Suppressor macrophage treated with lipopolysaccharide for 4 hours (primary cell): ENCODE data around the gene ANKRD1.
"Not testable (repeated sequence)": the region's sequence is repeated elsewhere in the genome, so short reads cannot be mapped to it uniquely, and the experiment has no call there.

Experiments used
- DNase-seq: peaks from one replicate; pipeline ENCODE4 v3.0.0-alpha.2; 2020

The ANKRD1 gene

DNA sequence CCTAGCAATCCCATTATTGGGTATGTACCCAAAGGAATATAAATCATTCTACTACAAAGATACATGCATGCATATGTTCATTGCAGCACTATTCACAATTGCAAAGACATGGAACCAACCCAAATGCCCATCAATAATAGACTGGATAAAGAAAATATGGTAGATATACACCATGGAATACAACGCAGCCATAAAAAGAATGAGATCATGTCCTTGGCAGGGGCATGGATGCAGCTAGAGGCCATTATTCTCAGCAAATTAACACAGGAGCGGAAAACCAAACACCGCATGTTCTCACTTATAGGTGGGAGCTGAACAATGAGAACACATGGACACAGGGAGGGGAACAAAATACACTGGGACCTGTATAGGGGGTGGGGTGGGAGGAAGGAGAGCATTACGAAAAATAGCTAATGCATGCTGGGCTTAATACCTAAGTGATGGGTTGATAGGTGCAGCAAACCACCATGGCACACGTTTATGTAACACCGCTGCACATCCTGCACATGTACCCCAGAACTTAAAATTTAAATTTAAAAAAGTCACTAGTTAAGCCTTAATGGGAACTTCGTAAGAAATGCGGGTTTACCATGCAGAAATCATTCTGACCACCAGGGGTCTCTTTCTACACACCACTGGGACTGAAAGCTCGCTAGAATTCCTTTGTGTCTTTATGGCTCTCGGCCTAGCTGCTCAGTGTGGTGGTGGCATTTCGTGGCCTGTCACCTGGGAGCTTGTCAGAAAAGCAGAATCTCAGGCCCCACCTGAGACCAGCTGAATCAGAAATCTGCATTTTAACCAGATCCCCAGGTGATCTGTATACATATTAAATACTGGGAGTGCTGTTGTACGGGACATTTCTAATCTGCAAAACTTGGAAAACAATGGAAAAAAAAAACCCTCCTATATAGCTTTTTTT is 9.5 kb downstream of the ANKRD1 start:
- peak; percentile 80 for DNase-seq

DNA sequence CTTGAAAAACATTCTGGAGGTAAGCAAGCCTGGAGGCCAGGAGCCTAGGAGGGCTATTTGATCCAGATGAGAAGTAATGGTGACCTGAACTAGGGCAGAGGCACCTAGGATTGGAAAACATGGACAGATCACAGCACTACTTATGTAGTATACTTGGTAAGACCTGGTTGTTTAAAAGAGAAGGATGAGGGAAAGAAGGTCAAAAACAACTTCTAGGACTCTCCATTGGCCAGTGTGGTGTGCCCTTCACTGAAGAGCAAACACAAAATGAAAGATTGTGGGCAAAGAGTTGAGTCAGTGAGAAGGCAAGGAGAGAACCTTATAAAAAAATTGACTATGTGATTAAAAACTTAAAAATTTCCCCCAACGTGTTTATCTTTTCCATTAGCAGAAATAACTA is 14.3 kb downstream of the ANKRD1 start:
- DNase-seq = no peak

DNA sequence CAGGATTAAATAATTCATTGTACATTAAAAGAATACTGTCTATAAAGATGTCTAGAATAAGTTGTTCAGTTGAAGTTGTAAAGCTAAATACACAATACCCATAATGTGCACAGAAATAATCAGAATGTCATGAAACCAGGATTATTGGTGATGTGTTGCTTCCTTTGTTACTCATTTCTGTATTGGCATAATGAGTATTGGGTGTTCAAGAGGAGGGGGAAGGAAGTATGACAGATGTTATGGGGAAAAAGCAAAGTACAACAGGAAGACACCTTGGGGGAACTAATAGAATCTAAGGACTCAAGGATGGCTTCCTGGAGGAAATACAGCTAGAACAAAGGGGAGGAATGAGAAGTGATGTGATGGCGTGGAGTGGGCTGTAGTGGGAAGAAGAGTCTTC is 15.0 kb downstream of the ANKRD1 start:
- no peak for DNase-seq

DNA sequence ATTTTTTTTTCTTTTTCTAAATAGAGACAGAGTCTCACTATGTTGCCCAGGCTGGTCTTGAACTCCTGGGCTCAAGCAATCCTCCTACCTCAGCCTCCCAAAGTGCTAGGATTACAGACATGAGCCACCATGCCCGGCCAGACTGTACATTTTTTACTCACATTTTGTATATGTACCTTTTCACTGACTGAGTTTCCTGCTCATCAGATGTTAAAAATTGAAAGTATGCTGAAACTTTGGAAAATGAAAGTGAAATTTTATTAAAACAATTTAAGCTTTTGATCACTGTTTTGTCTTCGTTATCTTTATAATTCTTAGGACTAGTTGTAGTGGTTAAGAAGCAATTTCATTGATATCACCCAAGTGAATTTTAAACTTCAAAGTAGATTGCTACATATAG is 24.0 kb downstream of the ANKRD1 start:
- DNase-seq = not testable (repeated sequence)

DNA sequence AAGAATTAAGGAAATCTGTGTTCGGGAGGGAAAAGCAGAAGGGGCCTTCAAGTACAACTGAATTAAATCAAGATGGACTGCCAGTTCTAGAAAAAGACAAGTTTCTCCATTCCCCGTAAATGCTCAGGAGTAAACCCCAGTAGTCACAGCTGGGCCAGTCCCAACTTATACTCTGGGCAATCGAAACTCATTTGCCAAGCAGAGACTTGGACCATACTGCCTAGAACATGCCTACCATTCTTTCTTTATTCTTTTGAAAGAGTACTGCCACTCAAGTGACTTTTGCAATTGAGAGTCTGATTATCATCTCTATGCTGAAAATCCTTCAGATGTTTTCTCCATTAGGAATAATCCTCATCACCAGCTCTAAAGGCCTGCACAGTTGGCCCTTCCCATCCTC is 27.7 kb downstream of the ANKRD1 start:
- no peak for DNase-seq

DNA sequence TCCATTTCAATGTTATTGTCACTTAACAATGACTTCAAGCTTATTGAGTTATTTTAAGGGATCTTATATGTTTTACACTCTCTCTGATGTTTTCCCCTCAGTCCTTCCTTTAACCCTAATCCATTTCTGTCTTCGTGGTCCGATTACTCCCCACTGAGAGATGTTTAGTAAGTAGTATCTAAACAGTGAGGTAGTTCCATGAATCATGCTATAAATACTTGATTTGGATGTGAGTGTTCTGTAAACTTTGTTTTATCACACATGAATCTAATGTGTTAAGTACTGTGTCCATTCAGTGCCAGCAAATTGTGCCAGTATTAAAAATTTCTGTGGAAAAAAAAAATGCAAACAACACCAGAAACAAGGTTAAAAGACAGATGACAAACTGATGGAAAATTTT is 30.5 kb downstream of the ANKRD1 start:
- DNase-seq = no peak

DNA sequence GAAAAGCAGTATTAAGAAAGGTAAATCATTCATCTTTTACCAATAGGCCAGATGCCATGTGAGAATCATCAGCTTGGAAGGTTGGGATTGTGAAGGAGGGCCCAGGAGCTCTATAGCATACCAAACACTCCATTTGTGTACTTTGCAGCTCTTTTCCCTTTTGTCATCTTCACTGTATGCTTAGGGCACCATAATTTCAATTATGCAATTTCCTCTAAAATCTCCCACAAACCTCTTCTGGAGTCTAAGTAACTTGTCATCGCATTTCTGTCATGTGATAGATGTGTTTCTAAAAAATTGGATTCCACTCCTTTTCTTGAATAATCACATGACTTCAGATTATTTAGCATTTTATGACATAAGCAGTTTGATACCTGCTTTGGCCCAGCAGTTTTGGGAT is 31.3 kb downstream of the ANKRD1 start:
- DNase-seq = peak; percentile 15

DNA sequence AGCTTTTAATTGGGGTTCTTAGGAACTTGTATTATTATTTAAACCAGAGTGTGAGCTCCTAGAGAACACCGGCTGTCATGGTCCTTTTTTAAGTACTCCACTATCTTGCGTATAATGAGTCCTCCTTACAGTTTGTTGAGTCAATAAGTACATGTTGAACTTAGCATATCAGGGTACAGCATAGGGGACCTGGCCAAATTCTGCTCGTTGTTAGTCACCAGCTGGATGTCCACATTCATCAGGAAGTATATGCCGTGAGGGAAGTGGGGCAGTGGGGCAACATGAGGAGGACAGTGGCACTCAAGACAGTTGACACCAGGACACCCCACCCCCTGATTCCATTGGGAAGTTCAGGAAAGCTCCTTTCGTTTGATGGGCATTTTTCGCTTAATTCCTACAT is 32.5 kb downstream of the ANKRD1 start:
- no peak for DNase-seq

DNA sequence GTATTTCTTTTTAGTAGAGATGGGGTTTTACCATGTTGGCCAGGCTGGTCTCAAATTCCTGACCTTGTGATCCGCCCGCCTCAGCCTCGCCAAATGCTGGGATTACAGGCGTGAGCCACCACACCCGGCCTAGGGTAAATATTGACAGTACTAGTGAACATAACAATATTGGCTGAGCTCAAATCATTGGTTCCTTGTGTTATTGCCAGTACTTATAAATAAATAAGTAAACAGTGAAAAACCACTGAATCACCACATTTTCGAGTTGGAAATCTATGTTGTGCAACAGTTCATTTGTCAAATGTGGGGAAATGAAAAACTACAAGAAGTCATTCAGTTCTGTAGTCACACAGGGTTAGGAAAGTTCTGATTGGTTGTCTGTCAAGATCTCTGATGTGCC is 33.3 kb downstream of the ANKRD1 start:
- DNase-seq = no peak

DNA sequence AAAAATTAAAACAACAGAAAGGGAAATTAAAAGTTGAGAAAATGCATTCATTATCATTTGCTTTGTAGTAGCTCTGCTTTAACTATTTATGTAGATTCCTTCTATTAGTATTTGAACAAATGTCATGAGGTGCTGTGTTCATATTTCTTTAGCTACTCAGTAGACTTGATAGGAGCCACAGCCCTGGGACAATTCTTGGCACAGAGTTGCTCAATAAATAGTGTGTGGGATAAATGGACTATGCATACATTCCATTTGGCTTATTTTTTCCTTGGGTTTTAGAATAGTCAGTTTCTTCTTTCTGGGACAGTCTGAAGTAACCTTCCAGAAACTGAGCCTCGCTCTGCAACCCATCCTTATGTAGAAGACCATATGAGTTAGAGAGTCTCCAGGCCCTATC is 35.7 kb downstream of the ANKRD1 start:
- DNase-seq = no peak

DNA sequence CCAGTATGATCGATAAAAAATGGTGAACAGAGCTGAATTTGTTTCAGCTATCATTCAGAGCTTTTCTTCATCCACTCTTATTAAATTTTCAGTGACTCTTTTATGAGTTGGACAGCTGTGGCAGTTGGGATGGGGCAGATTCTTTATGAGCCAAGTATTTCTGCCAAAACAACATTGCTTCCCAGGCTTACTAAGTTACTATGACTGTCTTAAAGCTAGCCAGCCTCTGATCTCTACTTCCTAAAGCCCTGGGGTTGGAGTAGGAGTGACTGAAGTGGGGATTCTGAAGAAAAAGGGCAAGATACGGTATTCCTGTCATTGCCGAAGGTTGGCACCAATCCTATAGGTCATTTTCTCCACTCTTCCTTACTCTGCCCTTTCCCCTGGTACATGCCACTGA is 36.5 kb downstream of the ANKRD1 start:
- DNase-seq = no peak

DNA sequence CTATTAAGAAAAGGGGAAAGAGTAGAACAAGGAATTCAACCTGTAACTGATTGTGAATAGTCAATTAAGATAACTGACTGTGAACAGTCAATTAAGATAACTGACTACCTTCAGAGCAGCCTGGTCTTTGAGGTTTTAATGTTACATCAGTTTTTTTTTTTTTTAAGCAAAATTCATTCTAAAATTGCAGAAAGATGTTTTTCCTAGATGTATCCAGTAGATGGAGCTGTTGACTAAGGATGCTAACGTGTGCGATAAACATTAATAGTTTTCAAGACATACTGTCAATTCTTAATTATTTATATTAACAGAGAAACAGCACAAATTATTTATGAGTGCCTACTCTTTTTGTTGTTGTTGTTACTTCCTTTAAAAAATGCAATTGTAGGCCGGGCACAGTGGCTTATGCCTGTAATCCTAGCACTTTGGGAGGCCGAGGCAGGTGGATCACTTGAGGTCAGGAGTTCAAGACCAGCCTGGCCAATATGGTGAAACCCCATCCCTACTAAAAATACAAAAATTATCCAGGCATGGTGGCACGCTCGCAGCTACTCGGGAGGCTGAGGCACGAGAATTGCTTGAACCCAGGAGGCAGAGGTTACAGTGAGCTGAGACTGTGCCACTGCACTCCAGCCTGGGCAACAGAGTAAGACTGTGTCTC is 40.7 kb downstream of the ANKRD1 start:
- peak; percentile 53 for DNase-seq

DNA sequence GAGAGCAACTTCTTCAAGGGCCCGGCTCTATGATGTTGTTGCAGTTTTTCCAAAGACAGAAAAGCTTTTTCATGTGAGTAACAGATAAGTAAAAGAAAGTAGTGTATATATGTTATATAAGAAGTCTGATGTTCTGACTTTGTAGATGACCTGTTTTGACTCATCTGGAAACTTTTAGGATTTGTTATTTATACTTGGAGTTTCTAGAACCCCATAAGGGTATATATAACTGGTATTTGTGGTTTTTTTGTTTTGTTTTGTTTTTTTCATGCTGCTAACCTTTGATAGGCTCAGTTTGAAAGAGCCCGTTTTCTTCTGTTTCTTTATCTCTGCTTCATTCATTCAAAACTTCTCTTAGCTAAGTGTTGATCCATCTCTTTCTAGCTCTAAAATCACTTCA is 41.8 kb downstream of the ANKRD1 start:
- no peak for DNase-seq

DNA sequence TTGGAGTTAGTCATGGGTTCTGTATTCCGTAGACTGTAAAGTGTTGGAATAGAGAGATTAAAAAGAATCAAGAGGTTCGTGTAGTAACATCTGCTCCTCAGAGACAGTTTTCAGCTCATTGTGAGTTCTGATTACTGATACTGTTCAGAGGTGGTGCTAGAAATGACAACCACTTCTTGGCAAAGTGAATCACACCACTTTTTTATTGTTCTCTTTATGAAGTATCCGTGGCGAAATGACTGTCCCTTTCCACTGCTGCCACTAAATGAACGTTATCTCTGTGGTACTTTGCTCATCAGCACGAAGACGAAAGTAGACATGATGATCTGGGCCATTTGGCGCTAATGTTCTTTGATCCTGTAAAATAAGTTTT is 48.3 kb downstream of the ANKRD1 start:
- DNase-seq = no peak

DNA sequence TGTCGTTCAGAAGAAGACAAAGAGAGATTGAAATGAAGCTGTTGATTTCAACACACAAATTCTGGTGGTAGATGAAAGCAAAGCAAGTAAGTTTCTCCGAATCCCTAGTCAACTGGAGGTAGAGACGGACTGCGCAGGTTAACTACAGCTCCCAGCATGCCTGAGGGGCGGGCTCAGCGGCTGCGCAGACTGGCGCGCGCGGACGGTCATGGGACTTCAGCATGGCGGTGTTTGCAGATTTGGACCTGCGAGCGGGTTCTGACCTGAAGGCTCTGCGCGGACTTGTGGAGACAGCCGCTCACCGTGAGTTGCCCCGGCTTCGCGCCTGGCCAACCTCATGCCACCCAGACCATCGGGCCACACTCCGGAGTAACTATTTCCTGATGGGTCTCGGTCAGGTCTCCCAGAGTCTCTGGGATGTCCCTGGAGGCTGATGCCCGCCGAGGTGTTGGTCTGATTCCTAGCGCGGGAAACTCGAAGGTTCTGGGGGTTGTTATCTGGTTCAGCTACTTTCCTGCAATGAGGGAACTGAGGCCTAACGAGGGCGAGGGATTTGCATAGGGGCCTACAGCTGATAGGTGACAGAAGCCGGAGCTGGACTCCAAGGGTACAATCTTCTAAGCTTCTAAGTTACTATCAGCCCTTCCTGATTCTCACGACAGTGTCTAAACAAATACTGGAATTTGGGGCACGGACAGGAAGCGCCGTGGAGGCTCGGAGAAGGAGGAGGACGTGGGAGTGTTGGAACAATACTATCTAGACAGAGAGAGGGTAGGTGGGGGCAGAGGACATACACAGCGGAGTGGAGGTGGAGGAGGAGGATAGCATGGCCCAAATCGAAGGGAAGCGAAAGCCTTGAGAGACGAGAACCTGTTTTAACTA is 48.9 kb downstream of the ANKRD1 start, which contains the start of gene RPP30:
Gene RPP30, plus strand, starts transcription at position 209 of the 882 bp plus-strand sequence. Its CDS starts 13 bp downstream, at position 222.
- peak; percentile 80 for DNase-seq

DNA sequence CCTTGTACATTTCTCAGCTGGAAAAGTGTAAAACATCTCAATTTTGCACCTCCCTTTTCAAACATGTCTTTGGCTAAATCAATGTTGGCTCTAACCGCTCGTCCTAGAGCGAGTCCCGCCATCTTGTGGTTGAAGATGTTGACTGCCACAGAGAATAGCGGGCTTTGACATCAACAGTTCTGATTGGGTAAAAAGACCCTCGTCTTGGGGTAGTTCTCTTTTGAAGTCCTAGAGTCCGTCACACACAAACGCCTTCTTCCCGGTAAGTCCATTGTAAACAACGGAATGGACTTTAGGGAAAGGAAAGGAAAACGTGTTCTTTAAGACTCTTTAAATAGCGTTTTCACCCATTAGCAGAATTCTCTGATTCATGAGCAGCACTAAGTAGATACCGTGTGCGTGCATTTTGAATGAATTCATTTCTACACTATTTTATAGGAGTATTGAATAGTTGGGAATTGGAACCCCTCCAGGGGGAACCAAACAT is 49.6 kb downstream of the ANKRD1 start:
- peak; percentile 56 for DNase-seq

DNA sequence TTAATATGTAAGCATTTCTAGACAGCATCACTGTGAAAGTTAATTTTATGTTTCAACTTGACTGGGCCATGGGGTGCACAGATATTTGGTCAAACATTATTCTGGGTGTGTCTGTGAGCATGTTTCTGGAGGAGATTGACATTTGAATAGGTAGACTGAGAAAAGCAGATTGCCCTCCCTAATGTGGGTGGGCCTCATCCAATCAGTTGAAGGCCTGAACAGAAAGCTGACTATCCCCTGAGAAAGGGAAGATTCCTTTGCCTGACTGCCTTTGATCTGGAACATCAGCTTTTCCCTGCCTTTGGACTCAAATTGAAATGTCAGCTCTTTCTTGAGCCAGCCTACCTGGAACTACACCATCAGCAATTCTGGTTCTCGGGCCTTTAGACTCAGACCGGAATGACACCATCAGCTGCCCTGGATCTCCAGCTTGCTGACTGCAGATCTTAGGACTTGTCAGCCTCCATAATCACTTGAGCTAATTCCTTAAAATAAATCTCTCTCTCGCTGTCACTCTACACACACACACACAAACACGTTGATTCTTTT is 54.8 kb downstream of the ANKRD1 start:
- DNase-seq = no peak

DNA sequence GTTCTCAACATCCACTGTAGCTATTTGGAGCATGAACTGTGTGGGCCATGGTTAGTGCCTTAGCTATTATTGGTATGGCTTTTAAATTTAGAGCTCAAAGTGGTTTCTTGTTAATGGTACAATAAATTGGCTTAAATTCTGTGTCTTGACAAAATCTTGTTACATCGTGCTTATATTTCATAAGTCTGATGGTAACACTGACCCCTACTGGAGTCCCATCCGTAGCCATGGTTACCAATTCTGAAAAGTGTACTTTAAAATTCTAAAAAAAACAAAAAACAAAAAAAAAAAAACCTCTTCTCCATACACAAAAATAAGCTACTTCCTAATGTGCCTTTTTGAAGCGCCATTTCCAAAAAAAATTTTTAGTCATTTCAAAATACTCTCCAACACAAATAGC is 55.5 kb downstream of the ANKRD1 start:
- DNase-seq = peak; percentile 18

DNA sequence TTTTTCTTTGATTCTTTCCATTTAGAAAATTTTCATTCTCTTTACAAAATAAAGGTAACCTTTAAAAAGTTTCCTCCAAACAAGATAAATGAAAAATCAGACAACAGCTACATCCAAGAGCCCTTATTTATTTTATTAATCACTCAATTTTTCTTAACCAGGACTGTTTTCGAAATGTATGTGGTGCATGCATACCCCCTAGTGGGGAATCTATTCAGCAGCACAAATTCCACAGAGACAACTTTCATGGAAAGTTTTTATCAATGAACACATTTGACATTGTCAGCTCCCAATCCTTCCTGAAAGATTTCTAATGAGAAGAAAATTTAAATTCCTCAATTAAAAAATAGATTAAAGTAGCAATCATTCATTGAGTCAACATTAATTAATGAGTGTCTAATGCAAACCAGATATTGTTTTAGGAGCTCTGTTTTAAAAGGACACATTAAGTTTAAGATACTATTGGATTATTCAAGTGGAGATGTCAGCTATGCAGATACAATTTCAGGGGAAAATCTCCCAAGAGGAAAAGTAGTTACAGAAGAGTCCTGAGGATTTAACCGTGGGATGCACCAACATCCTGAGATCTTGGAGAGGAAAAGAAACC is 57.9 kb downstream of the ANKRD1 start:
- peak; percentile 50 for DNase-seq
